Activated CD8-positive, alpha-beta T cell treated with anti-CD3 and anti-CD28 coated beads for 36 hours (primary cell): Measurements from ENCODE around the gene PRDX3. TPM values are rescaled to one million over a fixed set of nuclear protein-coding genes. Genes with fewer than 3 reads are reported as not detected.
A peak's percentile ranks its signal among the peaks of the same experiment; 100 is the strongest.

Experiments
- ATAC-seq: fragments of 200-7000 bp; cut with Tn5 transposase; one replicate; pipeline ENCODE4 v1.10.0; 2021; ENCODE audit warnings: mild to moderate bottlenecking, moderate library complexity
- CTCF ChIA-PET: fragments of 350-600 bp; sonication (Branson Sonifier 250); formaldehyde crosslinking; loops from one replicate; lab custom pipeline; 2021; ENCODE audit warnings: antibody characterized with exemption; lab: Charles Lee
- POLR2A ChIA-PET: fragments of 350-600 bp; sonication (Branson Sonifier 250); formaldehyde crosslinking; loops from one replicate; lab custom pipeline; 2021; ENCODE audit warnings: antibody characterized with exemption; lab: Charles Lee
- DNase-seq: peaks from one replicate; pipeline ENCODE4 v3.0.0-alpha.2; 2020
- H3K27ac Mint-ChIP-seq: one replicate; pipeline ENCODE4 v1.8.0; 2021; ENCODE audit warnings: mild to moderate bottlenecking, mixed read lengths
- H3K27me3 Mint-ChIP-seq: one replicate; pipeline ENCODE4 v1.8.0; 2021; ENCODE audit warnings: mixed read lengths
- H3K36me3 Mint-ChIP-seq: one replicate; pipeline ENCODE4 v1.8.0; 2021; ENCODE audit warnings: low read depth, mixed read lengths
- H3K4me1 Mint-ChIP-seq: one replicate; pipeline ENCODE4 v1.8.0; 2021; ENCODE audit warnings: low read depth, mixed read lengths
- H3K4me3 Mint-ChIP-seq: one replicate; pipeline ENCODE4 v1.8.0; 2021; ENCODE audit warnings: mild to moderate bottlenecking, moderate library complexity, mixed read lengths
- H3K9me3 Mint-ChIP-seq: one replicate; pipeline ENCODE4 v1.8.0; 2021; ENCODE audit warnings: mixed read lengths
- CTCF ChIP-seq: fragments of 200-600 bp; IDR thresholded peaks from one replicate; pipeline ENCODE4 v1.8.0; 2022; ENCODE audit warnings: antibody characterized with exemption, mild to moderate bottlenecking
- intact Hi-C: fragments of 100-400 bp; cut with micrococcal nuclease; formaldehyde crosslinking; loops from one replicate; pipeline ENCODE4 v1.10.0; 2022
- total RNA-seq, 2 experiments: library from RNA; stranded (reverse); gene quantifications; one replicate each; pipeline ENCODE4 v1.2.3, GENCODE V29; 2021

The PRDX3 gene
- total RNA-seq, 2 experiments from 2014 or later, result 198 to 203 TPM

GRCh38 chr10:119176166-119176565 is 2.4 kb downstream of the PRDX3 start:
- Mint-ChIP-seq H3K27ac (peak overlapping the region; percentile 4), H3K9me3 (no peaks in the 10 kb centered on the region), H3K4me3 (peak overlapping the region; percentile 87), H3K36me3 (peaks cover 45% of the 10 kb centered on the region), H3K27me3 (no peaks in the 10 kb centered on the region), H3K4me1 (peaks cover 31% of the 10 kb centered on the region)
- DNase-seq (no peak), ATAC-seq (no peak)
- POLR2A ChIA-PET, result interaction anchor here (1.2 to 1.9 kb wide), 4 partner anchors 8 to 44 kb away, joined by 3 to 14 read pairs (median 10); partner anchors contain the start of gene SFXN4
- intact Hi-C loops, result no loop called here
- CTCF ChIA-PET, result interaction anchor here (0.7 to 1.4 kb wide), 6 partner anchors 15 to 291 kb away, joined by 3 to 5 read pairs (median 3); partner anchors contain the start of gene GRK5
- no peak for TF ChIP-seq CTCF

- POLR2A ChIA-PET, result no interaction called here
- H3K36me3 Mint-ChIP-seq, result peaks cover 54% of the 10 kb centered on the region
- CTCF ChIA-PET, result no interaction called here
These were observed 4.5 kb downstream of the PRDX3 start for GRCh38 chr10:119174109-119174508.

GRCh38 chr10:119167041-119167440 is 11.6 kb downstream of the PRDX3 start:
- ChIA-PET CTCF (interaction anchor here (2.3 kb wide), 1 partner anchor 279 kb away, joined by 9 read pairs; no protein-coding TSS in a partner anchor), POLR2A (interaction anchor here (0.8 to 1.8 kb wide), 5 partner anchors 10 to 320 kb away, joined by 3 to 11 read pairs (median 5); no protein-coding TSS in a partner anchor)
- peak overlapping the region; percentile 79 for H3K4me3 Mint-ChIP-seq
- H3K9me3 Mint-ChIP-seq, result no peaks in the 10 kb centered on the region
- H3K27ac Mint-ChIP-seq, result peak overlapping the region; percentile 95
- no peak for DNase-seq
- H3K36me3 Mint-ChIP-seq, result peaks cover 39% of the 10 kb centered on the region
- no peaks in the 10 kb centered on the region for H3K27me3 Mint-ChIP-seq
- ATAC-seq, result no peak
- H3K4me1 Mint-ChIP-seq, result peaks cover 32% of the 10 kb centered on the region
- intact Hi-C loops, result no loop called here
- TF ChIP-seq CTCF, result no peak

More at GRCh38 chr10:119174109-119174508, 4.5 kb downstream of the PRDX3 start:
- Mint-ChIP-seq H3K27ac (no peak overlapping the region), H3K4me3 (no peak overlapping the region), H3K9me3 (no peaks in the 10 kb centered on the region), H3K27me3 (no peaks in the 10 kb centered on the region), H3K4me1 (peaks cover 24% of the 10 kb centered on the region)
- DNase-seq (no peak), ATAC-seq (no peak)
- no peak for TF ChIP-seq CTCF
- intact Hi-C loops, result no loop called here

- H3K4me3 Mint-ChIP-seq, result peak overlapping the region; percentile 79
- ChIA-PET POLR2A (interaction anchor here (0.6 to 2.9 kb wide), 4 partner anchors 9 to 34 kb away, joined by 3 to 14 read pairs (median 8); no protein-coding TSS in a partner anchor), CTCF (interaction anchor here (2.3 kb wide), 1 partner anchor 279 kb away, joined by 9 read pairs; no protein-coding TSS in a partner anchor)
- peak overlapping the region; percentile 95 for H3K27ac Mint-ChIP-seq
- ATAC-seq (no peak), DNase-seq (no peak)
- H3K4me1 Mint-ChIP-seq, result peaks cover 35% of the 10 kb centered on the region
- H3K36me3 Mint-ChIP-seq, result peaks cover 39% of the 10 kb centered on the region
- TF ChIP-seq CTCF, result no peak
- no peaks in the 10 kb centered on the region for H3K27me3 Mint-ChIP-seq
- no peaks in the 10 kb centered on the region for H3K9me3 Mint-ChIP-seq
- intact Hi-C loops, result no loop called here
These were observed 12.0 kb downstream of the PRDX3 start for GRCh38 chr10:119166564-119166963.

- ChIA-PET CTCF (no interaction called here), POLR2A (interaction anchor here (0.6 to 2.9 kb wide), 8 partner anchors 10 to 134 kb away, joined by 3 to 14 read pairs (median 6); no protein-coding TSS in a partner anchor)
- Mint-ChIP-seq H3K27me3 (no peaks in the 10 kb centered on the region), H3K4me1 (peaks cover 37% of the 10 kb centered on the region), H3K36me3 (peaks cover 40% of the 10 kb centered on the region), H3K27ac (peak overlapping the region; percentile 95), H3K4me3 (peak overlapping the region; percentile 79), H3K9me3 (no peaks in the 10 kb centered on the region)
- intact Hi-C loops, result no loop called here
- TF ChIP-seq CTCF, result no peak
- ATAC-seq (peak; percentile 27), DNase-seq (no peak)
These were observed 12.5 kb downstream of the PRDX3 start for GRCh38 chr10:119166118-119166500.
